ENCODE measurements around the gene CHAMP1.
"Not testable (repeated sequence)": the region's sequence is repeated elsewhere in the genome, so short reads cannot be mapped to it uniquely, and the experiment has no call there.

CHAMP1 gene

DNA sequence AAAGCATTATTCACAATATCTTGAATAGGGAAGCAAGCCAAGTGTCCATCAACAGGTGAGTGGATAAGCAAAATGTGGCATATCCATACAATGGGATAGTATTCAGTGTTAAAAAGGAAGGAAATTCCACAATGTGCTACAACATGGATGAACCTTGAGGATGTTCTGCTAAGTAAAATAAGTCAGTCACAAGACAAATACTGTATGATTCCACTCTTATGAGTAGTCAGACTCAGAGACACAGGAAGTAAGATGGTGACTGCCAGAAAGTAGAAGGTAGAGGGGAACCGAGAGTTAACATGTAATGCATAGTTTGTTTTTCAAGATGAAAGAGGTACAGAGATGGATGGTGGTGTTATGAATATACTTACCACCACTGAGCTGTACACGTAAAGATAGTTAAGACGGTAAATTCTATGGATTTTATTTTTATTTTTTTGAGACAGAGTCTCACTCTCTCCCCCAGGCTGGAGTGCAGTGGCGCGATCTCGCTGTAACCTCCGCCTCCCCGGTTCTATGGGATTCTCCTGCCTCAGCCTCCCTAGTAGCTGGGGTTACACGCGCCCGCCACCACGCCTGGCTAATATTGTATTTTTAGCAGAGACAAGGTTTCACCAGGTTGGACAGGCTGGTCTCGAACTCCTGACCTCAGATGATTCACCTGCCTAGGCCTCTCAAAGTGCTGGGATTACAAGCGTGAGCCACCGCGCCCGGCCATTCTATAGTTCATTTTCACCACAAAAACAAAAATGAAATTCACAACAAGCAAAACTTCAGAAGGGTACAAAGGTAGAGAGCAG is 1.0 kb upstream of the CHAMP1 start:
- peak in 1 of 2 donors; percentile 67 for DNase-seq (ENCODE audit: low spot score in 2 of 2)
- H3K36me3 Mint-ChIP-seq = peaks cover 41% of the 10 kb centered on the region
- peak; percentile 64 for ATAC-seq
- peak overlapping the region; percentile 96 for H3K27ac Mint-ChIP-seq
- no peaks in the 10 kb centered on the region for H3K9me3 Mint-ChIP-seq
- H3K4me3 Mint-ChIP-seq = peak overlapping the region; percentile 82
- H3K4me1 Mint-ChIP-seq = peaks cover 23% of the 10 kb centered on the region

DNA sequence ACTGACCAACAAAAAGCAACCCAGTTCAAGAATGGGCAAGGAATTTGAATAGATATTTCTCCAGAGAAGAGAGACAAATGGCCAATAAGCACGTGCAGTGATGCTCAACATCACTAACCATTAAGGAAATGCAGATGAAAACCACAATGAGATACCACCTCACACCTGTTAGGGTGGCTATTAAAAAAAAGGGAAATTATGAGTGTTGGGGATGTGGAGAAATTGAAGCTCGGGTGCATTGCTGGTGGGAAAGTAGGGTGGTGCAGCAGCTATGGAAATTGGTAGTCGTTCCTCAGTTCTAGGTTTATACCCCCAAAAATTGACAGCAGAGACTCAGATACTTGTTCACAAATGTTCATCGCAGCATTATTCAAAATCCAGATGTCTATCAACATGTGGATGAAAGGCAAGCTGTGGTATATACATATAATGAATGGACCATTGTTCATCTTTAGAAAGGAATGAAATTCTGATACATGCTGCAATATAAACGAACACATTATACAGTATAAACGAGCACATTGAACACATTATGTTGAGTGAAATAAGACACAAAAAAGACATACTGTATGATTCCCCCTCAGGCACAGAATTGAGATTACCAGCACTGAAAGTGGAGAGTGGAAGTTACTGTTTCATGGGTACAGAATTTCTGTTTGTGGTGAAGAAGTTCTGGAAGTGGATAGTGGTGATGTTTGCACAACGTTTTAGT is 927 bp downstream of the CHAMP1 start:
- DNase-seq (ENCODE audit: low spot score in 2 of 2) (no peak), ATAC-seq (no peak)
- Mint-ChIP-seq H3K4me3 (peak overlapping the region; percentile 82), H3K4me1 (peaks cover 35% of the 10 kb centered on the region), H3K36me3 (peaks cover 57% of the 10 kb centered on the region), H3K9me3 (no peaks in the 10 kb centered on the region), H3K27ac (peak overlapping the region; percentile 96)

DNA sequence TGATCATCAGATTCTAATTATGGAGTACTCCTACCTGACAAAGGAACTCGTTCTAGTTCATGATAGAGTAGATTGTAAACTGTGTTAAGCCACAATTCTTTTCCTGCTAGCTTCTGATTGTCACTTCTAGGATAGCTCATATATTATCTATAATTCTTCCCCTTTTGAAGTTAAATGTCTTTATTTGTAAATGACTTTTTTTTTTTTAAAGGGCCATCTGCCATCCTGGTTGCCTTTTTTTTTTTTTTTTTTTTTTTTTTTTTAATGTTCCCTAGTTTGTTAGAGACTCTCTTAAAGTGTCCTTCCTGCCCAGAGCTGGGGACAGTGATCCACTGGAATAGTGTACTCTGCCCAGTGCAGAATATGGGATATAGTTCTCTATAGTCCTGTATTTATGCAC is 4.3 kb downstream of the CHAMP1 start:
- DNase-seq (ENCODE audit: low spot score in 2 of 2) (no peak), ATAC-seq (no peak)
- H3K9me3 Mint-ChIP-seq = no peaks in the 10 kb centered on the region
- H3K27ac Mint-ChIP-seq = peak overlapping the region; percentile 60
- peaks cover 31% of the 10 kb centered on the region for H3K4me1 Mint-ChIP-seq
- H3K4me3 Mint-ChIP-seq = no peak overlapping the region
- peaks cover 85% of the 10 kb centered on the region for H3K36me3 Mint-ChIP-seq

DNA sequence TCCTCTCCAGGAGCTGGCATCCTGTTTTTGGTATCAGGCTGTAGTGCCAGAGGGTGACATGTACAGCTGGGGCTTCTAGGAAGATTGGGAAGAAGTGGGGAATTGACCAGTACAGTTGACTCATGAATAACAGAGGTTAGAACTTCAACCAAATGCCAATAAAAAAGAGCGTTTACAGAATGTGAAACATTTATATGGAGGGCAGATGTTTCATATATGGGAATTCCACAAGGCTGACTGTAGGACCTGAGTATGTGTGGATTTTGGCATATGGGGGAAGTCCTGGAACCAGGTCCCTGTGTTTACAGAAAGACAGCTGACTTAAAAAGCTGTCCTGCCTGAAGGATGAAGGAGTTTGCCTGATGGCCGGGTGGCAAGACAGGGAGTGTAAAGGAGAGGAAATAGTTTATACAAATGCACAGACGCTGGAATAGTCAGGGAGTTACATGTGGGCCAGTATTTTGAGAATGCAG is 5.2 kb downstream of the CHAMP1 start:
- no peak for DNase-seq (ENCODE audit: low spot score in 2 of 2)
- no peak overlapping the region for H3K4me3 Mint-ChIP-seq
- peaks cover 34% of the 10 kb centered on the region for H3K4me1 Mint-ChIP-seq
- H3K9me3 Mint-ChIP-seq = no peaks in the 10 kb centered on the region
- H3K36me3 Mint-ChIP-seq = peaks cover 89% of the 10 kb centered on the region
- no peak for ATAC-seq
- H3K27ac Mint-ChIP-seq = peak overlapping the region; percentile 60

DNA sequence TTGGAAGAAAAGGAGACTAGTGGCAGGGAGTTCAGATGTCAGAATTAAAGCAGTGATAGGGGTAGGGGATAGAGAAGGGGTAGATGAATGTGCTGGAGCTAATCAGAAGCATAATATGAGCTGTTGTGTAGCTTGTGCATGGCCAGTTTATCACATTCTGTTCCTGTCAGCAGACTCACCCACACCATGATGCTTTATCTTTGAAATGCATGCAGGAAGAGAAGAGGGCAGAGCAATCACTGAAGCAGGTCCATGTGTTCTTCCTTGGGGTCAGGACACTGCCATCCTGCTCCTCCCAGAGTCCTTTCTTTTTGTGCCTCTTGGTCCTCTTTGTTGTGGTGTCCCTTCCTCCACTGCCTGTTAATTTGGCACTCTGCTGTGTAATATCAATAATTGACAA is 5.8 kb downstream of the CHAMP1 start:
- Mint-ChIP-seq H3K4me1 (peaks cover 36% of the 10 kb centered on the region), H3K9me3 (no peaks in the 10 kb centered on the region), H3K36me3 (peaks cover 90% of the 10 kb centered on the region), H3K4me3 (no peak overlapping the region), H3K27ac (peak overlapping the region; percentile 60)
- DNase-seq (ENCODE audit: low spot score in 2 of 2) (no peak), ATAC-seq (no peak)

DNA sequence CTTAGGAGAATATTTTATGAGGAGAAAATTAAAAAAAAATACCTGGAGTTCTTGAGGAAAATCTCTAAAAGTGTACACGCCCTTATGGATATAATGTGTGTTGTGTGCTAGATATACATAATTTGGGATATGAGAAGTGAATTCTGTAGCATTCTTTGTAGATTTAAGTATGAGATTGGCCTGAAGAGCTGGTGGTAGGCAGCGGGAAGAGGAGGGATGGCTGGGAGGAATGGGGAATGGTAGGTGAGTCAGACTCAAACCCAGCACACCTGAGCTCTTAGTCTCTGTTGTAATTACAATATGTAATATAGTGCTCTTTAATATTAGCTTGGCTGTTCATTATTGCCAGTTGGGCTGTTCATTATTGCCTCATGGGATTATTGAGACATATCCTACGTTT is 7.0 kb downstream of the CHAMP1 start:
- Mint-ChIP-seq H3K36me3 (peaks cover 96% of the 10 kb centered on the region), H3K9me3 (no peaks in the 10 kb centered on the region), H3K4me3 (no peak overlapping the region), H3K27ac (no peak overlapping the region), H3K4me1 (peaks cover 38% of the 10 kb centered on the region)
- ATAC-seq (no peak), DNase-seq (ENCODE audit: low spot score in 2 of 2) (no peak)

DNA sequence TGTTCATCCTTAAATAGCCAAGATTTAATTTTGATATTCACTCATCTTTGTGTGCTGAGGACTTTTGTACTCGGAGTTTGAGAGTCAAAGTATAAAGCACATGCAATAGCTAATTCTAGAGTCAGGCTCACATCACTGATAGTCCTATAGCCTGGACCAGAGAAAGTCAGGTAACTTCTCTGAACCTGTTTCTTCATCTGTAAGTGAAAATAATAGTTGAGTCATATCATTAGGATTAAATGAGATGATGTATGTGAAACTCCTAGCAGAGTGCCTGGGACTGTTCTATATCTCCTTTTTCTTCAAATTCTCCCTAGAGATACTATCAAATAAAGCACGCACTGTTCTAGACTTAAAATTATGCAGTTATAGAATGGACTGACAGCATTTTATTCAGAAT is 9.0 kb downstream of the CHAMP1 start:
- H3K27ac Mint-ChIP-seq = no peak overlapping the region
- peaks cover 78% of the 10 kb centered on the region for H3K36me3 Mint-ChIP-seq
- peaks cover 44% of the 10 kb centered on the region for H3K4me1 Mint-ChIP-seq
- H3K9me3 Mint-ChIP-seq = no peaks in the 10 kb centered on the region
- ATAC-seq (peak; percentile 32), DNase-seq (ENCODE audit: low spot score in 2 of 2) (no peak)
- H3K4me3 Mint-ChIP-seq = no peak overlapping the region

DNA sequence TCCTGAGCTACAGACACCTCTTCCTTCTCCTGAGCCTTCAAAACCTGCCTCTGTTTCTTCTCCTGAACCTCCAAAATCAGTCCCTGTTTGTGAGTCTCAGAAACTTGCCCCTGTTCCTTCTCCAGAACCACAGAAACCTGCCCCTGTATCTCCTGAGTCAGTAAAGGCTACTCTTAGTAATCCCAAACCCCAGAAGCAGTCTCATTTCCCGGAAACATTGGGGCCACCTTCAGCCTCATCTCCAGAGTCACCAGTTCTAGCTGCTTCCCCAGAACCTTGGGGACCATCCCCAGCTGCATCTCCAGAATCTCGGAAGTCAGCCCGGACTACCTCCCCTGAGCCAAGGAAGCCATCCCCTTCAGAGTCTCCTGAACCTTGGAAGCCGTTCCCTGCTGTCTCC is 10.0 kb downstream of the CHAMP1 start:
- H3K4me3 Mint-ChIP-seq = peak overlapping the region; percentile 2
- peak overlapping the region; percentile 67 for H3K27ac Mint-ChIP-seq
- peaks cover 41% of the 10 kb centered on the region for H3K4me1 Mint-ChIP-seq
- ATAC-seq = peak; percentile 71
- no peak for DNase-seq (ENCODE audit: low spot score in 2 of 2)
- H3K9me3 Mint-ChIP-seq = no peaks in the 10 kb centered on the region
- peaks cover 77% of the 10 kb centered on the region for H3K36me3 Mint-ChIP-seq

DNA sequence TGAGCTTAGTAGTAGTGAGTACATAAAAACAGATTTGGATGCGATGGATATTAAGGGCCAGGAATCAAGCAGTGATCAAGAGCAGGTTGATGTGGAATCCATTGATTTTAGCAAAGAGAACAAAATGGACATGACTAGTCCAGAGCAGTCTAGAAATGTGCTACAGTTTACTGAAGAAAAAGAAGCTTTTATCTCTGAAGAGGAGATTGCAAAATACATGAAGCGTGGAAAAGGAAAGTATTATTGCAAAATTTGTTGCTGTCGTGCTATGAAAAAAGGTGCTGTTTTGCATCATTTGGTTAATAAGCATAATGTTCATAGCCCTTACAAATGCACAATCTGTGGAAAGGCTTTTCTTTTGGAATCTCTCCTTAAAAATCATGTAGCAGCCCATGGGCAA is 11.4 kb downstream of the CHAMP1 start:
- H3K4me1 Mint-ChIP-seq = peaks cover 28% of the 10 kb centered on the region
- ATAC-seq (no peak), DNase-seq (ENCODE audit: low spot score in 2 of 2) (no peak)
- H3K4me3 Mint-ChIP-seq = no peak overlapping the region
- H3K27ac Mint-ChIP-seq = peak overlapping the region; percentile 67
- peaks cover 68% of the 10 kb centered on the region for H3K36me3 Mint-ChIP-seq
- H3K9me3 Mint-ChIP-seq = no peaks in the 10 kb centered on the region

DNA sequence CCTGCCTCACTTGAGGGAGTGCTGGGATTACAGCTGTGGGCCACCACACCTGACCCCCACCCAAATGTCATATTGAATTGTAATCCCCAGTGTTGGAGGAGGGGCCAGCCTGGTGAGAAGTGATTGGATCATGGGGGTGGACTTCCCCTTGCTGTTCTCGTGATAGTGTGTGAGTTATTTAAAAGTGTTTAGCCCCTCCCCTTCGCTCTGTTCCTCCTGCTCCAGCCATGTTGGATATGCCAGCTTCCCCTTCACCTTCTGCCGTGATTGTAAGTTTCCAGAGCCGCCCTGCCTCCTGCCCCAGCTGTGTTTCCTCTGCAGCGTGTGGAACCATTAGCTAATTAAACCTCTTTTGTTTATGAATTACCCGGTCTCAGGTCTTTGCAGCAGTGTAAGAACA is 13.7 kb downstream of the CHAMP1 start:
- DNase-seq (ENCODE audit: low spot score in 2 of 2) (no peak), ATAC-seq (no peak)
- peak overlapping the region; percentile 70 for H3K27ac Mint-ChIP-seq
- peaks cover 28% of the 10 kb centered on the region for H3K4me1 Mint-ChIP-seq
- peaks cover 45% of the 10 kb centered on the region for H3K36me3 Mint-ChIP-seq
- H3K9me3 Mint-ChIP-seq = no peaks in the 10 kb centered on the region
- H3K4me3 Mint-ChIP-seq = no peak overlapping the region

DNA sequence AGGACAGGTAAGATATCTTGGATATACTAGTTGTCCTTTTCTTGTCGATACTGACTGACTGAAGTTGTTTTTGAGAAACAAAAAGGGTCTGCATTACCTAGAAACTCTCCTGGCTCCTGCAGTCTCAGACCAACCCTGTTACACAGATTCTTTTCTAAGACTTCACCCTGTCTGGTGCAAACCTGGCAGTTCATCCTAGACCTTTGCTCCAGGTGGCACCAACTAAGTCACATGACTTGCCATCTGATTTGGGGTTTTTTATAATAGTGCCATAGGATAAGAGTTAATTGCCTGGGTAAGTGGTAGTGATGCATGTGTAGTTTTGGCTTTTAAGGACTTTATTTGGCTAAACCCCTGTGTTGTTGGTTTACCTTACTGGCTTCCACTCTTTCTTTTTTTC is 14.3 kb downstream of the CHAMP1 start:
- ATAC-seq (no peak), DNase-seq (ENCODE audit: low spot score in 2 of 2) (no peak)
- Mint-ChIP-seq H3K36me3 (peaks cover 39% of the 10 kb centered on the region), H3K4me3 (no peak overlapping the region), H3K9me3 (no peaks in the 10 kb centered on the region), H3K27ac (peak overlapping the region; percentile 70), H3K4me1 (peaks cover 30% of the 10 kb centered on the region)

DNA sequence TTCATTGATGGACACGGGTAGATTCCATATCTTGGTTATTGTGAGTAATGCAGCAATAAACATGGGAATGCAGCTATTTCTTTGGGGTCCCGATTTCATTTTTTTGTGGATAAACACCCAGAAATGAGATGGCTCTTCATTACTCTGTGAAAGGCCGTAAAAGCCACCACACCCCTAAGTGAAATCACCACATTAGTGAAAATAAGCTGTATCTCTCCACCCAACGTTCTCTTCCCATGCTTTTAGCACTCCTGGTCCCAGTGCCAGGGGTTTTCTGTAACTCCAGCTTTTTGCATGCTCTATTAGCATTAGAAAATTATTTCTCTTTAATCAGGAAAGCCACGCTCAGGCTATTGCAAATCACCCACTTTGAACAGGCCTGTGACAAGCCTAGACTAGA is 15.8 kb downstream of the CHAMP1 start:
- DNase-seq (ENCODE audit: low spot score in 2 of 2) (no peak), ATAC-seq (no peak)
- H3K9me3 Mint-ChIP-seq = no peaks in the 10 kb centered on the region
- peaks cover 31% of the 10 kb centered on the region for H3K4me1 Mint-ChIP-seq
- H3K4me3 Mint-ChIP-seq = no peak overlapping the region
- H3K27ac Mint-ChIP-seq = no peak overlapping the region
- H3K36me3 Mint-ChIP-seq = peaks cover 24% of the 10 kb centered on the region

DNA sequence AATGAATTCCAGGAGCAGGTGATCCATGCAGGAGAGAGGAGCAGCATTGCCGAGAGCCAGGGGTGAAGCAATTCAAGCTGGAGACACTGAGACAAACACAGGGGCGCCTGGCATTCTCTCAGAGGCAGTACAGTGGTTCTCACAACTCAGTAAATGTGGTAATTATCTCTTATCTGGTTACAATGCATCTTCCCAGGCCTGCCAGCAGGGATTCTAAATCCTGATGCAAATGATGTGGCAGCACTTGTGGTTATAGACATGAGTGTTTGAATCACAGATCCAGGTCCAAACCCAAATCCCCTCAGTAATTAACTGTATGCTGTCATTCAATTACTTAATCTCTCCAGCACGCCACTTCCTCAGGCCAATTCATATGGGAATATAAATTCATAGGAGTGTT is 19.6 kb downstream of the CHAMP1 start:
- not testable (repeated sequence) for DNase-seq (ENCODE audit: low spot score in 2 of 2); ATAC-seq; H3K9me3 Mint-ChIP-seq; H3K36me3 Mint-ChIP-seq
- H3K4me1 Mint-ChIP-seq = peaks cover 22% of the 10 kb centered on the region
- H3K4me3 Mint-ChIP-seq = peak overlapping the region; percentile 39
- peak overlapping the region; percentile 24 for H3K27ac Mint-ChIP-seq

DNA sequence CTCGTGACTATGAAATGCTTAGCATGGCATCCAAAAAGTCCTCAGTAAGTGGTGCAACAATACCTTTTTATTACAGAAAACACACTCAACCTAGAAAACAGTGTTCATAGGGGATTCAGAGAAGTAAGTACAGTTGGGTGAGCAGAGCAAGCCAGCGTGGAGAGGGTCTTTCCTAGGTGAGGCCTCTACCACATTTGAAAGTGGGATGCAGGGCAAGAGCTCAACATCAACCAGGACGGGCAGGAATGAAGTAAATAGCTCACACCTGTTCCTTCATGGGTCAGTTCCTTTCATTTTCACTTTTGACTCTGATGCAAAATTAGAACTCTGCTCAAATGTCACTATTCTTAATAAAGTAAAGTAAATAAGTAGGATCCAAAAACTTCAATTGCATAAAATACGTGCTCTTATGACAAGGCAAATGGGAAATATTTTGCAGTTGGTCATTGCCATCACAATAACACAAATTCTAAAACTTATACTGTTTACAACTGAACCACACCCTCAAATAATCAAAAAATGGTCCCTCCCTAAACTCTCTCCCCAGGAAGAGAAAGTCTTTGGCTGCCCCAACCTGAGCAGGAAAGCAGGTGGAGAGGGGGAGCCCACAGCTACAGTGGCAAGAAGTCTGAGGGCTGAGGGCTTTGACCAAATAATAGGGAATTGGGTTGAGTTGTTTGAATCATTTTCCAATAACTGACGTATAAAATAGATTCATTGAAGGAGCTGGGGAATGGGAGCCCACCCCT is 20.2 kb downstream of the CHAMP1 start:
- Mint-ChIP-seq H3K4me1 (peaks cover 22% of the 10 kb centered on the region), H3K36me3 (peaks cover 2% of the 10 kb centered on the region), H3K27ac (peak overlapping the region; percentile 24), H3K4me3 (peak overlapping the region; percentile 39), H3K9me3 (no peaks in the 10 kb centered on the region)
- DNase-seq (ENCODE audit: low spot score in 2 of 2) (no peak), ATAC-seq (no peak)

DNA sequence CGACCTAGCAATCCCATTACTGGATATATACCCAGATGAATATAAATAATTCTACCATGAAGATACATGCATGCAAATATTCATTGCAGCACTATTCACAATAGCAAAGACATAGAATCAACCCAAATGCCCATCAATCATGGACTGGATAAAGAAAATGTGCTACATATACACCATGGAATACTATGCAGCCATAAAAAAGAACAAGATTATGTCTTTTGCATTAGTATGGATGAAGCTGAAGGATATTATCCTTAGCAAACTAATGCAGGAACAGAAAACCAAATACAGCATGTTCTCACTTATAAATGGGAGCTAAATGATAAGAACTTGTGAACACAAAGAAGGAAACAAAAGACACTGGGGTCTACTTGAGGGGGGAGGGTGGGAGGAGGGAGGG is 22.2 kb downstream of the CHAMP1 start:
- H3K4me3 Mint-ChIP-seq; H3K27ac Mint-ChIP-seq; H3K9me3 Mint-ChIP-seq; H3K36me3 Mint-ChIP-seq; ATAC-seq; DNase-seq (ENCODE audit: low spot score in 2 of 2): not testable (repeated sequence)
- H3K4me1 Mint-ChIP-seq = peaks cover 42% of the 10 kb centered on the region
